ENCODE data around the gene COL8A1. TPM values are rescaled to one million over a fixed set of nuclear protein-coding genes. Genes with fewer than 3 reads are reported as not detected.

COL8A1 gene
- total RNA-seq, 1 donor from 2014 or later: not detected

DNA sequence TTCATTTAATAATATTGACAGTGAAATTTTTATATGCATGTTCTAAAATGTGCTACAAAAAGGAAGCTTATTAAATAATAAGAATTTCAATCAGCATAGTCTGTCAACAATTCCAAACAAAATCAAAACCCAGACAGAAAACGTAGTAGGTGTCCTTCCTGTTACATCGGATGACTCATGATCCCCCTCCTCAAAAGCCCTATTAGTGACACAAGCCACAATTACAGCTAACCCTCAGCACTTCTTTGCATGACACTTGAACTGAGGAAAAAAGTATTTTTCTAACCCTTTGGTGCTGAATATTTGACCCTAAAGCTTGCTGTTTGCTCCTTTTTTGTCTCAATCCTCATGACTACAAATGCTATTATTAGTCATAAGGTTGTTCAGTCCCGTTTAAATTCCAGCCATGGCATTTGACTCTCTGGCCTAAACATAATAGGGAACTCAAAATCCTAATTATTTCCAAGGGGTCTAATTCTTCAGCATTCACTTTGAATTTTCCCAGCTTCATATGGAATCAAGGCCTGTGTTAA lies 78.1 kb downstream of the COL8A1 start:
- no peak overlapping the region for H3K27ac Mint-ChIP-seq
- H3K4me3 Mint-ChIP-seq (ENCODE audit: low read depth): no peak overlapping the region
- no peak for DNase-seq (ENCODE audit: low spot score, unreplicated experiment)
- H3K4me1 Mint-ChIP-seq (ENCODE audit: low read depth): no peaks in the 10 kb centered on the region
- no peaks in the 10 kb centered on the region for H3K36me3 Mint-ChIP-seq (ENCODE audit: insufficient read depth)
- TF ChIP-seq CTCF (IDR thresholded peaks at IDR 0.05; ENCODE audit: unreplicated experiment): no peak
- H3K27me3 Mint-ChIP-seq: peaks cover 5% of the 10 kb centered on the region
- H3K9me3 Mint-ChIP-seq (ENCODE audit: low read depth): no peaks in the 10 kb centered on the region

DNA sequence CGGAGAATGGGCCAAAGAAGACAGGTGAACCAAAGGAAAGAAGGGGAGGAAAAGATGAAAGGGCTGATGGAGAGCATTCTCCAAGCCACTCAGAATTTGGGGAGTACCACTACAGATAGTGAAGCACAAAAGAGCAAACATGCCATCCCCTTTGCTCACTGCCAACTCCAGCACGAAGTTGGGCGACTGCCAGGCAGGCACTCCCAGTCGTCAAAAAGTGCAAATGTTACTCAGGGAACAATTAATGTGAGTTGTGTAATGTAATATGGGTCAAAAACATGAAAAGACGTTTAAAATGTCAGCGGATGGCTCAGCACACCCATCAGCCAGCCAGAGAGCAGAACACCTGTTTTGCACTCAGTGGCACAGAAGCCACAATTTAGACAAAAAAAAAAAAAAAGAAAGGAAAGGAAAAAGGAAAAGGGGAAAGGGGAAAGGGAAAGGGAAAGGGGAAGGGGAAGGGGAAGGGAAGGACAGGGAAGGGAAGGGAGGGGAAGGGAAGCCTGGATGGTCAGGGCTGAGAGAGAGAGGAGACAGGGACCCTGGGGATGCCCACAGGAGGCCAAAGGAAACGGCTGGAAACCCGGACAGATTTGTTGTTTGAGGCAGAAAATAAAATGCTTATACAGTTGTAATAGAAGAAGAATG lies 82.7 kb downstream of the COL8A1 start:
- Mint-ChIP-seq H3K4me3 (ENCODE audit: low read depth) (no peak overlapping the region), H3K27me3 (peaks cover 5% of the 10 kb centered on the region), H3K36me3 (ENCODE audit: insufficient read depth) (no peaks in the 10 kb centered on the region), H3K4me1 (ENCODE audit: low read depth) (no peaks in the 10 kb centered on the region), H3K27ac (no peak overlapping the region), H3K9me3 (ENCODE audit: low read depth) (no peaks in the 10 kb centered on the region)
- no peak for DNase-seq (ENCODE audit: low spot score, unreplicated experiment)
- TF ChIP-seq CTCF (IDR thresholded peaks at IDR 0.05; ENCODE audit: unreplicated experiment): no peak

GRCh38 chr3:99721633-99722007 lies 83.2 kb downstream of the COL8A1 start:
- no peaks in the 10 kb centered on the region for H3K36me3 Mint-ChIP-seq (ENCODE audit: insufficient read depth)
- H3K9me3 Mint-ChIP-seq (ENCODE audit: low read depth): no peaks in the 10 kb centered on the region
- peaks cover 5% of the 10 kb centered on the region for H3K27me3 Mint-ChIP-seq
- no peak overlapping the region for H3K4me3 Mint-ChIP-seq (ENCODE audit: low read depth)
- H3K4me1 Mint-ChIP-seq (ENCODE audit: low read depth): no peaks in the 10 kb centered on the region
- no peak for DNase-seq (ENCODE audit: low spot score, unreplicated experiment)
- no peak for TF ChIP-seq CTCF (IDR thresholded peaks at IDR 0.05; ENCODE audit: unreplicated experiment)
- H3K27ac Mint-ChIP-seq: no peak overlapping the region

GRCh38 chr3:99724276-99724675 lies 85.9 kb downstream of the COL8A1 start:
- Mint-ChIP-seq H3K27me3 (peaks cover 5% of the 10 kb centered on the region), H3K9me3 (ENCODE audit: low read depth) (no peaks in the 10 kb centered on the region), H3K36me3 (ENCODE audit: insufficient read depth) (no peaks in the 10 kb centered on the region), H3K4me3 (ENCODE audit: low read depth) (no peak overlapping the region), H3K4me1 (ENCODE audit: low read depth) (no peaks in the 10 kb centered on the region), H3K27ac (no peak overlapping the region)
- TF ChIP-seq CTCF (IDR thresholded peaks at IDR 0.05; ENCODE audit: unreplicated experiment): no peak
- no peak for DNase-seq (ENCODE audit: low spot score, unreplicated experiment)

DNA sequence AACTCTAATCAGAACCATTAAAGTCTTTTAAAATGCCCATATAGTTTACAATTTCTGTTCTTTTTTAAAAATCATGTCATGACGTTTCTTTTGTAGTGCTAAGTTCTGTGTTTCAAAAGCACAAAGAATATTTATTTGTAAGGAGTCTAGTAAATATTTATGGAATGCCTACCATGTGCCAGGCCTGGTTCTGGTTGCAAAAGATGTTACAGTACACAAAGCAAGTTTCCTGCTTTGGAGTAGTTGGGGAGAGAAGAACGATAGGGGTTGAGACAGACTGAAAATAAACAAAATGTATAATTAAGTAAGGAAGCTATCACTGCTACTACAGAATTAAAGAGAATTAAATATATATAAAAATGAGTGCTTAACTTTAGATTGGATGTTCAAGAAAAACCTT lies 92.5 kb downstream of the COL8A1 start:
- H3K4me3 Mint-ChIP-seq (ENCODE audit: low read depth): no peak overlapping the region
- H3K27ac Mint-ChIP-seq: no peak overlapping the region
- no peak for TF ChIP-seq CTCF (IDR thresholded peaks at IDR 0.05; ENCODE audit: unreplicated experiment)
- H3K9me3 Mint-ChIP-seq (ENCODE audit: low read depth): no peaks in the 10 kb centered on the region
- no peaks in the 10 kb centered on the region for H3K4me1 Mint-ChIP-seq (ENCODE audit: low read depth)
- no peaks in the 10 kb centered on the region for H3K27me3 Mint-ChIP-seq
- no peaks in the 10 kb centered on the region for H3K36me3 Mint-ChIP-seq (ENCODE audit: insufficient read depth)
- no peak for DNase-seq (ENCODE audit: low spot score, unreplicated experiment)
